Heart left ventricle (tissue), 16 donors: Measurements from ENCODE around the gene CSTPP1. TPM values are rescaled to one million over a fixed set of nuclear protein-coding genes. Genes with fewer than 3 reads are reported as not detected.

Source experiments
- ATAC-seq, 4 donors: fragments of 200-7000 bp; cut with Tn5 transposase; one replicate each; pipeline ENCODE4 v1.9.1; 2020 to 2022; ENCODE audit warnings: moderate library complexity in 4 of 4, mild to moderate bottlenecking in 3 of 4, moderate number of reproducible peaks in 1 of 4
- DNase-seq, 5 donors: peaks; one replicate each; pipeline ENCODE4 v3.0.0-alpha.2; 2020
- H3K27ac ChIP-seq, 12 donors: fragments of 200-600 bp; sonication (generic) in 4 of 12; one replicate each; pipeline versions ENCODE4 v1.5.0 to v1.8.0; 2016 to 2022; ENCODE audit warnings: mild to moderate bottlenecking in 2 of 12
- H3K27me3 ChIP-seq, 9 donors: fragments of 200-600 bp; sonication (generic) in 2 of 9; one replicate each; pipeline versions ENCODE4 v1.5.1 to v1.8.0; 2016 to 2022; ENCODE audit warnings: mild to moderate bottlenecking in 3 of 9
- H3K36me3 ChIP-seq, 9 donors: fragments of 200-600 bp; sonication (generic) in 2 of 9; one replicate each; pipeline versions ENCODE4 v1.5.0 to v1.8.0; 2018 to 2022; ENCODE audit warnings: mild to moderate bottlenecking in 2 of 9
- H3K4me1 ChIP-seq, 12 donors: fragments of 200-600 bp; sonication (generic) in 4 of 12; one replicate each; pipeline versions ENCODE4 v1.5.0 to v1.8.0; 2016 to 2022; ENCODE audit warnings: mild to moderate bottlenecking in 3 of 12
- H3K4me3 ChIP-seq, 12 donors: fragments of 200-600 bp; sonication (generic) in 4 of 12; one replicate each; pipeline versions ENCODE4 v1.5.0 to v1.8.0; 2017 to 2022; ENCODE audit warnings: mild to moderate bottlenecking in 9 of 12, moderate library complexity in 4 of 12
- H3K9me3 ChIP-seq, 12 donors: fragments of 200-600 bp; sonication (generic) in 4 of 12; one replicate each; pipeline versions ENCODE4 v1.5.0 to v1.8.0; 2016 to 2022; ENCODE audit warnings: mild to moderate bottlenecking in 1 of 12
- POLR2A ChIP-seq, 2 donors: fragments of 450-650 bp; IDR thresholded peaks; one replicate each; pipeline ENCODE4 v1.6.1; 2017; ENCODE audit warnings: antibody characterized with exemption in 2 of 2, mild to moderate bottlenecking in 2 of 2, moderate library complexity in 2 of 2
- WGBS, 4 donors: extraction: QIAGEN DNeasy Blood & Tissue Kit in 2 of 4; methylation state at CpG; one replicate each; pipeline versions ENCODE4 v1.1.5 to v1.1.7; 2013 to 2018; 5-methylcytosine and 5-hydroxymethylcytosine counted together
- intact Hi-C, 10 donors: fragments of 100-400 bp; cut with DNase I; formaldehyde crosslinking; loops; one replicate each; pipeline versions ENCODE4 v1.11.1 to v1.14.2; 2022
- polyA plus RNA-seq, 2 donors: library from polyadenylated mRNA; stranded (reverse); fragments of 200-250 nt; gene quantifications; one replicate each; pipeline ENCODE4 v1.2.3, GENCODE V29; 2013
- total RNA-seq, 9 donors: library from RNA; depleted of rRNA in 2 of 9; stranded (reverse); fragments of >200 nt in 2 of 9; fragmentation: NEBNext Ultra II Directional in 3 of 9; extraction: Animal tissue kit (Norgen Biotek cat#: 25700) in 3 of 9; gene quantifications; one replicate each; pipeline versions ENCODE4 v1.1.0 to v1.2.4, GENCODE V29; 2016 to 2023
- TF ChIP-seq, protein P1 (sequence below), 12 donors: fragments of 200-600 bp; sonication (generic) in 4 of 12; IDR thresholded peaks; one replicate each; pipeline versions ENCODE4 v1.5.0 to v1.8.0; 2018 to 2022; ENCODE audit warnings: antibody characterized with exemption in 12 of 12, mild to moderate bottlenecking in 5 of 12
- donor health status: ischemic (EF 13 %, LVEDD 7.1; RV severe dilation, severe dysfunction).
- donor health status: healthy with polysubstance abuse.
- donor health status: DM: no; HTN: yes; CAD: no.
- donor health status: DM: no; HTN: no; CAD: no.
- donor health status: ischemic (EF 25% LVEDD 6.9; RV normal size, moderate dysfunction).
- donor health status: ischemic (EF 25% LVEDD 5.7; RV mildly dilated, moderate dysfunction).
- donor health status: healthy.
- donor health status: DM: yes; HTN: yes; CAD: no.
- donor health status: ischemic (EF 35%, LVEDD 5.7; RV mildly dilated, moderate dysfunction).
- donor health status: nonischemic (EF 11% LVEDD 7.7; RV severe dilation, severe dysfunction).
- donor health status: DM: yes; HTN: yes; CAD: no.
- donor health status: PGD.
- donor health status: ischemic (EF 29% LVEDD 5.4; RV normal size, mild dysfunction).
- donor health status: nonischemic (EF 23%, LVEDD 6.1; RV moderate dilation, normal function).

Gene CSTPP1
- total and polyA plus RNA-seq, 11 donors = 9.9 to 33.4 (median 14.7) TPM

DNA sequence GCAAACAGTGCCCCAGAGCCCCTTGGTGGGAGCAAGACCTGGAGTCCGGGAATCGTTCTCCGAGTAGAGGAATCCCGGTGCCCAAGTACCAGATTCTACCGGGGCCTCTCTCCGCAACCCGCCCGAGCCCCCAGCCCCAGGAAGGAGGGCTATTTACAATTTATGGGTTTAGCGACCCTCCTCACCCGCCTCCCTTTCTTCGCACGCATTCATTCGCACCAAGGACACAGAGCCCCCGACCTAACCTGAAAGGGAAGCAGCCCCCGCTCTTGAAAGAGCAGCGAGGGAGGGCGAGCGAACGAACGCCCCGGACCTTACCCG, 18.8 kb upstream of the CSTPP1 start:
- intact Hi-C loops = loop anchor here in 2 of 10 donors (5.0 to 10.0 kb wide), 2 partner anchors 87 to 225 kb away; no protein-coding TSS in a partner anchor
- H3K27ac ChIP-seq = peak overlapping the region in 11 of 12 donors; percentile 51 to 93 (median 89)
- no peak for ATAC-seq

DNA sequence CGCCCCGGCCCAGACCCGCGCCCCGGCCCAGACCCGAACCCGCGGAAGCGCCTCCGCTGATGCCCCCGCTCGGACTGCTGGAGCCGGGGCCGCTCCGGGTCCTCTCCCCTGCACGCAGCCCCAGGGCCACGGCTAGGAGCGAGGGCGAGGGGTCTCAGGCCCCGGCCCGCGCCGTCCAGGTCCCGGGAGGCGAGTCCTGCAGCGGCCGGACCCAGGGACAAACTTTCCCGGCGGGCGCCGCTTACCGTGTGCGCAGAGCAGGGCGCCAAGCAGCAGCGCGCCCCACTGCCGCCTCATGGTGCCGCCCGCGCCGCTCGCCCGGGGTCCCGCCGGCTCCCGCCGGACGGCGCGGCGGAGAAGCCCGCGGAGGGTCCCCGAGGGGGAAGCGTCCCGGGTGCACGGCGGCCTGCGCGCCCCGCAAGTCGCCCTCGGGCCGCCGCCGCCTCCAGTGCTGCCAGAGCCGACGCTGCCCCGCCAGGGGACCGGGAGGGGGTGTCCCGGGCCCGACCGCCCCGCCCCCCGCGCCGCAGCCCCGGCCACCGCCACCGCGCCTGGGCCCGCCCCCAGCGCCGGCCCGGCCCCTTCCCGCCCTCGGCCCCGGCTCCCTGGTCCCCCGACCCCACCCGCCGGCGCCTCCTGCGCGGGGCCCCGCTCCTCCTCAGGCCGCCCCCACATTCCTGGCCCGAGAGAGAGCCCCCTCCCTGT, 18.3 kb upstream of the CSTPP1 start, which contains the start of gene LRP4:
LRP4 (minus strand) TSS at position 468 of the 705 bp plus-strand sequence; CDS start at position 297, 171 bp downstream.
- H3K36me3 ChIP-seq = no peaks in the 10 kb centered on the region
- H3K27ac ChIP-seq = peak within 1 kb of the TSS; percentile 51 to 93 (median 88)
- WGBS, 4 donors = 0 to 2% (median 1%) methylated on average over 6 to 97 of the region's 97 CpGs
- H3K9me3 ChIP-seq = no peaks in the 10 kb centered on the region
- peak; percentile 66 to 79 (median 68) for DNase-seq
- peak within 1 kb of the TSS; percentile 62 to 94 (median 70) for H3K4me3 ChIP-seq
- TF ChIP-seq, protein P1, sequence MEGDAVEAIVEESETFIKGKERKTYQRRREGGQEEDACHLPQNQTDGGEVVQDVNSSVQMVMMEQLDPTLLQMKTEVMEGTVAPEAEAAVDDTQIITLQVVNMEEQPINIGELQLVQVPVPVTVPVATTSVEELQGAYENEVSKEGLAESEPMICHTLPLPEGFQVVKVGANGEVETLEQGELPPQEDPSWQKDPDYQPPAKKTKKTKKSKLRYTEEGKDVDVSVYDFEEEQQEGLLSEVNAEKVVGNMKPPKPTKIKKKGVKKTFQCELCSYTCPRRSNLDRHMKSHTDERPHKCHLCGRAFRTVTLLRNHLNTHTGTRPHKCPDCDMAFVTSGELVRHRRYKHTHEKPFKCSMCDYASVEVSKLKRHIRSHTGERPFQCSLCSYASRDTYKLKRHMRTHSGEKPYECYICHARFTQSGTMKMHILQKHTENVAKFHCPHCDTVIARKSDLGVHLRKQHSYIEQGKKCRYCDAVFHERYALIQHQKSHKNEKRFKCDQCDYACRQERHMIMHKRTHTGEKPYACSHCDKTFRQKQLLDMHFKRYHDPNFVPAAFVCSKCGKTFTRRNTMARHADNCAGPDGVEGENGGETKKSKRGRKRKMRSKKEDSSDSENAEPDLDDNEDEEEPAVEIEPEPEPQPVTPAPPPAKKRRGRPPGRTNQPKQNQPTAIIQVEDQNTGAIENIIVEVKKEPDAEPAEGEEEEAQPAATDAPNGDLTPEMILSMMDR (IDR thresholded peaks at IDR 0.05) = peak in 1 of 12 donors; percentile 27
- TF ChIP-seq POLR2A (IDR thresholded peaks at IDR 0.05) = peak in 1 of 2 donors; percentile 22
- H3K27me3 ChIP-seq = peaks cover 0 to 50% (median 0%) of the 10 kb centered on the region in 9 donors
- intact Hi-C loops = loop anchor here in 2 of 10 donors (5.0 to 10.0 kb wide), 2 partner anchors 87 to 224 kb away; no protein-coding TSS in a partner anchor
- peak in 3 of 4 donors; percentile 26 to 54 (median 51) for ATAC-seq
- peaks cover 0 to 65% (median 41%) of the 10 kb centered on the region in 12 donors for H3K4me1 ChIP-seq

More for the DNA sequence above, 18.8 kb upstream of the CSTPP1 start:
- peaks cover 0 to 50% (median 0%) of the 10 kb centered on the region in 9 donors for H3K27me3 ChIP-seq
- no peak for DNase-seq
- H3K36me3 ChIP-seq = no peaks in the 10 kb centered on the region
- whole genome bisulfite sequencing, 4 donors = 0 to 2% (median 0%) methylated on average over 6 to 22 of the region's 22 CpGs
- TF ChIP-seq POLR2A (IDR thresholded peaks at IDR 0.05) = no peak
- TF ChIP-seq, protein P1 (IDR thresholded peaks at IDR 0.05) = no peak
- peaks cover 0 to 69% (median 44%) of the 10 kb centered on the region in 12 donors for H3K4me1 ChIP-seq
- peak overlapping the region; percentile 62 to 94 (median 70) for H3K4me3 ChIP-seq
- no peaks in the 10 kb centered on the region for H3K9me3 ChIP-seq

DNA sequence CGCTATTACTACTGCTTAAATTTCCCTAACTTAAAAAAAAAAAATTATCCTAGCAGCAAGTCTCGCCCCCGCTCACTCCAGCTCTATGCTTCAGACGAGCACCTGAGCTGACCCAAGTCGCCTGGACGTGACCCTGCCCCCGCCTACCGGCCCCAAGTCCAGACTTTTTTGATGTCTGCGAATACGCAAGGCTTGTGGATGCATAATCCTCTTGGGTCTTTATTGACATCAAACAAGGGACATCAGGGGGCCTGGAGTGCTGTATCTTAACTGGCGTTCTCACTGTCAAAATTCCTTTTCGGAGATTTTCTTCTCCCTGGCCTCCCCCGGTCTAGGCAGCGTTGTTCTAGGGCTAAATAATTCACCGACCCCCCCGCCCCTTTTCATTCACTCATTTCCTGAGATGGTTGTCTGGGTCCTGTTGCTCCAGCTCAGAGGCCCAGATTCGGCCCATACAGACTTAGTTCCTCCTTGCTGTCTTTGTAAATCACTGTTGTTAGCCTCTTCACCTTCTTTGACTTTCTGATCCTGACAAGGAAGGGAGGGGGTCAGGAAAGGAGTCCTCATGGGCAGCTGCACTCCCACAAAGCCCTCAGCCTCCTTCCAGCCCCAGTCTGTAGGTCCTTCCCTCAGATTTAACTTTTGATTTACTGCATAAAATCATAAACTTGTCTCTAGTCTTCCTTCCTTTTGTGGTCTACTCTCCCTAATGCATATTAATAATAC, 17.6 kb upstream of the CSTPP1 start:
- Histone ChIP-seq H3K9me3 (no peaks in the 10 kb centered on the region), H3K27me3 (peaks cover 0 to 44% (median 0%) of the 10 kb centered on the region in 9 donors), H3K4me3 (peak overlapping the region in 9 of 12 donors; percentile 35 to 94 (median 71)), H3K27ac (peak overlapping the region in 8 of 12 donors; percentile 26 to 66 (median 51)), H3K36me3 (no peaks in the 10 kb centered on the region), H3K4me1 (peaks cover 0 to 58% (median 38%) of the 10 kb centered on the region in 12 donors)
- WGBS, 4 donors = 23 to 26% (median 25%) methylated on average over 17 of the region's 17 CpGs
- DNase-seq (no peak), ATAC-seq (no peak)
- no peak for TF ChIP-seq POLR2A (IDR thresholded peaks at IDR 0.05)
- TF ChIP-seq, protein P1 (IDR thresholded peaks at IDR 0.05) = no peak
- intact Hi-C loops = loop anchor here in 2 of 10 donors (5.0 to 10.0 kb wide), 2 partner anchors 86 to 223 kb away; no protein-coding TSS in a partner anchor
